ENCODE measurements around the gene PIGP.
"Not testable (repeated sequence)": the region's sequence is repeated elsewhere in the genome, so short reads cannot be mapped to it uniquely, and the experiment has no call there.

The PIGP gene

DNA sequence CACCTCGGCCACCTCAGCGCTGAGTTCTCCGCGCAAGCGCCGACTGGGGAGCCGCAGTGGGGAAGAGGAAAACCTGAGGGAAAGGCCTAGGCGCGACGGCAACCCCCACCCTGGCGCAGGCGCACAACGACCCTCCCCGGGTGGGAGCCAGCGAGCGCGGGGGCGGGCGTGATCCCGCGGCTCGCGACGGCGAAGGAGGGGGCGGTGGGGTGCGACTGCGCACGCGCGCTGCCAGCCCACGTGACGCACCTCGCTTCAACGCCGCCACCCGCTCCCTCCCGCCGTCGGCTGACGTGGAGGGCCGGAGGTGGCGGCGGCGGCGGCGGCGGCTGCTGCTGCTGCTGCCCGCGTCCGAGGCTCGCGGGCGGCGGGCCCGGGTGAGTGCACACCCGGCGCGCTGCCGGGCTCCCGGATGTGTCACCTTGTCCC is at the start of gene PIGP, which contains the start of gene TTC3:
Gene PIGP, minus strand, starts transcription at position 84 of the 429 bp plus-strand sequence. CDS start 556 bp downstream, outside the sequence.
Gene TTC3, plus strand, starts transcription at position 267 of the 429 bp plus-strand sequence. CDS start 14,004 bp downstream, outside the sequence.
- in situ Hi-C loops (cut with HindIII; ENCODE audit: low sequenced_read_pairs): no loop called here

- in situ Hi-C loops (cut with HindIII; ENCODE audit: low sequenced_read_pairs): no loop called here
These were observed 46.7 kb upstream of the PIGP start for GRCh38 chr21:37119421-37120218.

DNA sequence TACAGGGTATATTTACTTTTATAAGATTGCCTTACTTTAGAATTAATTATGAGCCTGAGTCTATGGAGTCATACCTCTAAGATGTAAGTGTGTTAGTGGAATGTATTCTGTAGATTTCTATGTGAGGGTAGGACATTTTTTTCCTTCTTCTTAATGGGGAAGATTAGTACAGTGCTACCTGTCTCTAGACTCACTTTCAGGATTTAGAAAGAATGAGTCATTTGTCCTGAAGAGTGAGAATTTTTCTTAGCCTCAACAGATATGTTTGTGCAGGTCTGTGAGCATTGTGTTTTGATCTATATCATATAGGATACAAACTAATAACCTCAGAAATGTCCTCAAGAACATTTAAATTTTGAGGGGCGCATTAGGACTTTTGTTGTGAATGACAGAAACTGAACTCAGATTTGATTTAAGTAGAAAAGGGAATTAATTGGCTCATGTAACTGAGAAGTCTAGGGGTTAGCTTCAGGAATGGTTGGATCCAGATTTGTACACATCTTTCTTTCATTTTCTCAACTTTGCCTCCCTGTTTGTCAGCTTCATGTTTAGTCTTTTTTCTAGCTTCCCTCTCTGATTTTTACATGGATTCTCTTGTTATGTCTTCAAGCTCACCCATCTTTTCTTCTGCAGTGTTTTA is 45.4 kb upstream of the PIGP start:
- in situ Hi-C loops (cut with HindIII; ENCODE audit: low sequenced_read_pairs): no loop called here

DNA sequence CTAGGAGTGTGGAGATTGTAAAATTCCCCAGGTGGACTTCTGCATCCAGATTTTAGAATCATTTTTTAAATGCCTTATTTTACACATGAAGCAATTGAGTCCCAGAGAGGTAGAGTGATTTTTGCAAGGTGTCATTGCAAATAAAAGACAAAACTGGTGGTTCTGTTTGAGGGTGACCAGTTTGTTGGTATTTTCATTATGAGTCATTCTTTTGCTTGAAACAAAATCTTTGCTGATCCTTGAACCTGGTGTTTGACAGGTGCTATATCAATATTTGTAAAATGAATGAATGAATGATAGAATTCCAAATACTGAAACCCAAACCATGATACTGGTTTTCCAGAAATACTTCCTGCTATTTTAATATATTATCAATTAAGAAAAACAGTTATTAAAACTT is 44.3 kb upstream of the PIGP start:
- in situ Hi-C loops (cut with HindIII; ENCODE audit: low sequenced_read_pairs): no loop called here

DNA sequence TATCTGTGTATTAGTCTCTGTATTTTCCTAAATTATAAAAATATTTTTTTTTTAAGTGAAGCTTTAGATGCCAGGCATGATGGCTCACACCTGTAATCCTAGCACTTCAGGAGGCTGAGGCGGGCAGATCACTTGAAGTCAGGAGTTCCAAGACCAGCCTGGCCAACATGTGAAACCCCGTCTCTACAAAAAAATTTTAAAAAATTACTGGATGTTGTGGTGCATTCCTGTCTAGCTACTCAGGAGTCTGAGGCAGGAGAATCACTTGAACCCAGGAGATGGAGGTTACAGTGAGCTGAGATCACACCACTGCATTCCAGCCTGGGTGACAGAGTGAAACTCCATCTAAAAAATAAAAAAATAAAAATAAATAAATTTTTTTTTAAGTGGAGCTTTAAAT is 43.6 kb upstream of the PIGP start:
- in situ Hi-C loops (cut with HindIII; ENCODE audit: low sequenced_read_pairs): not testable (repeated sequence)

DNA sequence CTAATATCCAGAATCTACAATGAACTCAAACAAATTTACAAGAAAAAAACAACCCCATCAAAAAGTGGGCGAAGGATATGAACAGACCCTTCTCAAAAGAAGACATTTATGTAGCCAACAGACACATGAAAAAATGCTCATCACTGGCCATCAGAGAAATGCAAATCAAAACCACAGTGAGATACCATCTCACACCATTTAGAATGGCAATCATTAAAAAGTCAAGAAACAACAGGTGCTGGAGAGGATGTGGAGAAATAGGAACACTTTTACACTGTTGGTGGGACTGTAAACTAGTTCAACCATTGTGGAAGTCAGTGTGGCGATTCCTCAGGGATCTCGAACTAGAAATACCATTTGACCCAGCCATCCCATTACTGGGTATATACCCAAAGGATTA is 41.4 kb upstream of the PIGP start:
- in situ Hi-C loops (cut with HindIII; ENCODE audit: low sequenced_read_pairs): not testable (repeated sequence)

- in situ Hi-C loops (cut with HindIII; ENCODE audit: low sequenced_read_pairs): not testable (repeated sequence)
These were observed 38.2 kb upstream of the PIGP start for GRCh38 chr21:37111029-37111428.

- in situ Hi-C loops (cut with HindIII; ENCODE audit: low sequenced_read_pairs): no loop called here
These were observed 34.1 kb upstream of the PIGP start for GRCh38 chr21:37106998-37107397.

DNA sequence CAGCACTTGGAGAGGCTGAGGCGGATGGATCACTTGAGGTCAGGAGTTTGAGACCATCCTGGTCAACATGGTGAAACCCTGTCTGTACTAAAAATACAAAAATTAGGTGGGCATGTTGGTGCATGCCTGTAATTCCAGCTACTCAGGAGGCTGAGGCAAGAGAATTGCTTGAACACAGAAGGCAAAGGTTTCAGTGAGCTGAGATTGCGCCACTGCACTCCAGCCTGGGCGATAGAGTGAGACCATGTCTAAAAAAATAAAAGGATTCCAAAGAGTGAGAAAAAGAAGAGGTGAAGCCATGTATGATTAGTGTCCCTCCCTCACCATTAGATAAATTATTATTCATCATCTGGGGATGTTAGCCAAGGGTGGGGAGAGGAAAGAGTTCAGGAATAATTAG is 29.9 kb upstream of the PIGP start:
- in situ Hi-C loops (cut with HindIII; ENCODE audit: low sequenced_read_pairs): not testable (repeated sequence)

- in situ Hi-C loops (cut with HindIII; ENCODE audit: low sequenced_read_pairs): no loop called here
These were observed 28.5 kb upstream of the PIGP start for GRCh38 chr21:37101384-37101783.

DNA sequence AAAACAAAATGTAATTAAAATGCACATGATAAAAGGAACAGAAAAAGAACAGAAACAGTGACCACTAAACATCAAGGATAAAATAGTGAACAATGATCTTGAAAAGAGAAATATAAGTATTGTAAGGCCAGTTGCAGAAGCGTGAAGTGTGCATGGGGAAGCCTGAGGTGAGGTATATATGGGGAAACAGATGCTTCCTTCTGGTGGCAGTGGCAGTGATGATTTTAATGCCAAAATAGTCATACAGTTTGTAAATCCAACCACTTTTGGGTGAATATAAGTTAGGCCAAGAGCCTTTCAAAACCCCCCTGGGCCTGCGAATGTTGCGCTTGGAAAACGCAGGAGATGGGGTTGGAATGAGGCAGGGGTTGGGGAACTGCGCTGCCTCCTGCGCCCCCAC is 27.4 kb upstream of the PIGP start:
- in situ Hi-C loops (cut with HindIII; ENCODE audit: low sequenced_read_pairs): no loop called here

GRCh38 chr21:37098751-37099150 is 25.9 kb upstream of the PIGP start:
- in situ Hi-C loops (cut with HindIII; ENCODE audit: low sequenced_read_pairs): no loop called here

DNA sequence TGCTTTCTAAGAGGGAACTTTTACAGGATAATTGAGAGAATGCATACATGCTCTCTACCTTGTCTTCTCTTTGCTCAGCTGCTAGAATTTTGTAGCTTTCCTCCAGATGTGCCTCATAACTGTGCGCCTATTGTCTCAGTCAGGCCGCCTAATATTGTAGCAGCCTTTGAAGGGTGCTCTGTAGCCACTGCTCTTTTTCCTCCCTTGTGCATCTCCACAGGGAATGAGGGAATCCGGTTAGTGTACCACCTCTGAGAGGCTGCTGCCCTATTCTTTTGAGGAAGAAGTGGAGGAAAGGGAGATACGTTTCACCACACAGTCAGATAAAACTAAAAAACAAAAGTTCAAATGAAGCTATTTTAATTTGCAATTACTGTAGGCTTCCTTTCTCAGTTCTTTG is 22.9 kb upstream of the PIGP start:
- in situ Hi-C loops (cut with HindIII; ENCODE audit: low sequenced_read_pairs): no loop called here

DNA sequence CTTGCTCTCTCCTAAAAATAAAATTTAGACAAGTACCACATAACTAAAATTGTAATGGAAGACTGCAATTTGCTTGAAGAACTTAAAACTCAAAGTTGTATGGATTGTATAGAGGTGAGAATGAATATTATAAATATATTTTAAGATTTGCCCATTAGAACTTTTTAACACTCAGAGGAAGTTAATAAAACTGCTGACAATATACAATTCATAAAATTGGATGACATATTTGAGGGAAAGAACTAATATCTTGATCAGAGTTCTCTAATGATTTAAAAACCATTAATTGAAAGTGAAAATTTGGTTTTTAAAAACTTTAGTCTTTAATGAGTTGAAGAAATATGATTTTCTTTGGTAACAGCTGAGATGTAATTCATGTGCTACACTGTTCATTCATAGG is 21.1 kb upstream of the PIGP start:
- in situ Hi-C loops (cut with HindIII; ENCODE audit: low sequenced_read_pairs): no loop called here

GRCh38 chr21:37088186-37088735 is 15.4 kb upstream of the PIGP start:
- in situ Hi-C loops (cut with HindIII; ENCODE audit: low sequenced_read_pairs): no loop called here

DNA sequence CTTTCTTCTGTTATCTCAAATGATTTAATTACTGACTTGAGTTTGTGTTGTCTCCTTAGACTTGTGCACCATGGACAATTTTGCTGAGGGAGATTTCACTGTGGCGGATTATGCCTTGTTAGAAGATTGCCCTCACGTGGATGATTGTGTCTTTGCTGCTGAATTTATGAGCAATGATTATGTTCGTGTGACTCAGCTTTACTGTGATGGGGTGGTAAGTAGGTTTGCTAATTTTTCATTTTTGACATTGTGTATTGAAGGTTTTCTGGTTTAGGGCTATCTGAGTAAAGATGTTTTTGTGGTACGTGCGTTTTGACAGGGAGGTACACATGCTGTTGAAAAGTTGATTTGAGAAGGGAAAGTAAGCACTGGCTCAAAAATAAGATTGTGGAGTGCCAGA is 14.3 kb upstream of the PIGP start:
- in situ Hi-C loops (cut with HindIII; ENCODE audit: low sequenced_read_pairs): no loop called here

GRCh38 chr21:37085726-37086125 is 12.9 kb upstream of the PIGP start:
- in situ Hi-C loops (cut with HindIII; ENCODE audit: low sequenced_read_pairs): no loop called here

DNA sequence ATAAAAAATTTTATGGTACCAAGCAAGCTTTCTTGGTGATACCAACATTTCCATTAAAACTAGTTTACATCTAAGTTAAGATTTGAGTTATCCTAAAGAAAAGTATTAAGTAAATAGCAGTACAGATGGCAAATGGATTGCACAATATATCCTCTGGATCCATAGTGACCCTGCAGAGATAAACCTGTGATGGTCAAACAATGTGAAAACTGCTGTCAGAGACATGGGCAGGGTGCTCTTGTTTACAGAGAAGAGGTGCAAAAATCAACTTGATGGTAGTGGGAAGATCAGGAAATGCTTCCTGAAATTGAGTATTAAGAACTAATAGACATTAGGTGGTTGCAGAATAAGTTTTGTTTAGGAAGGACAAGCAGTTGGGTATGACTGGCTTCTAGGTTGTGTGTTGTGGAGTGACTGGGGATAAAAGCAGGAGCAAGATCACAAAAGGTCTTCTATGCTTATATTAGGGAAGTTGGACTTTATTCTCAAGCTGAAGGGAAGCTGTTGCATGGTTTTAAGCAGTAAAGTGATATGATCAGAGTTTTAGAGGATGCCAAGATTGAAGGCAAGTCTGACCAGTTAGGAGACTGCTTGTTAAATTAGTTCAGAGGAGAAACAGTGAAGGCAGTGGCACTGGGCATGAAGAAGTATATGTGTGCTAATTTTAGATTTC is 10.1 kb upstream of the PIGP start:
- in situ Hi-C loops (cut with HindIII; ENCODE audit: low sequenced_read_pairs): no loop called here

- in situ Hi-C loops (cut with HindIII; ENCODE audit: low sequenced_read_pairs): no loop called here
These were observed 9.5 kb upstream of the PIGP start for GRCh38 chr21:37082375-37082774.

DNA sequence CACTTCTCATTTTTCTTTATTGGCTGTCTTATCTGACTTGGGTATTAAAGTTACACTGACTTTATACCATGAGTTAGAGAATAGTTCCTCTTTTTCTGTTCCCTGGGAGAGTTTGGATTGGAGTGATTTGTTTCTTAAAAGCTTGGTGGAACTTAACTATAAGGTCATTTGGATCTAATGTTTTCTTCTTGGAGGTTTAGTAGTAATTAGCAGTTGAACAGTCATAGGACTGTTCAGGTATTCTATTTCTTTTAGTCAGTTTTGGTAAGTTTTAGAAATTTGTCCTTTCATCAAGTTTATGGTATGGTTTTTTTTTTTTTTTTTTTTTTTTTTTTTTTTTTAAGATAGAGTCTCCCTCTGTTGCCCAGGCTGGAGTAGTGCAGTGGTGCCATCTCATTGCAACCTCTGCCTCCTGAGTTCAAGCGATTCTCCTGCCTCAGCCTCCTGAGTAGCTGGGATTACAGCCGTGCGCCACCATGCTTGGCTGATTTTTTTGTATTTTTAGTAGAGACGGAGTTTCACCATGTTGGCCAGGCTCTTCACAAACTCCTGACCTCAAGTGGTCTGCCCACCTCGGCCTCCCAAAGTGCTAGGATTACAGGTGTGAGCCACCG is 6.4 kb upstream of the PIGP start:
- in situ Hi-C loops (cut with HindIII; ENCODE audit: low sequenced_read_pairs): no loop called here

DNA sequence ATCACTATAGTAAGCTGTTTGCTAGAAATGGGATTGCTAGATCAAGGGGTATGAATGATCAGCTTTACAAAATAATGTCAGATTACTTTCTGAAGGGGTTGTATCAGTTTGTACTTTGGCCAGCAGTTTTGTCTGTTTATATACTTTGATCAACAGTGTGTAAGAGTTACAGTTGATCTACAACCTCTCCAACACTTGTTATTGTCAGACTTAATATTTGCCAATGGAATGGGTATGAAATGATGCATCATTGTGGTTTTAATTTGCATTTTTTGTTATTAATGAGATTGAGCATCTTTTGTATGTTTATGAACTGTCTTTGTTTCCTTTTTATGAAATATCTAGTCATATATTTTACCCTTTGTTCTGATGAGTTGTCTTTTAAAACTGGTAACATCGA is 4.5 kb upstream of the PIGP start:
- in situ Hi-C loops (cut with HindIII; ENCODE audit: low sequenced_read_pairs): no loop called here
